Astrocyte (in vitro differentiated cells and primary cell): Measurements from ENCODE around the gene MDFI. TPM values are rescaled to one million over a fixed set of nuclear protein-coding genes. Genes with fewer than 3 reads are reported as not detected.

Experiments used
- DNase-seq: peaks from one replicate; pipeline ENCODE4 v3.0.0-alpha.2; 2010; ENCODE audit warnings: low read depth
- FAIRE-seq: peaks from 2 replicates; lab custom pipeline; 2011; peaks lifted over from hg19 to GRCh38; lab: Jason Lieb, UNC
- H2AFZ ChIP-seq: 2 replicates; pipeline ENCODE4 v1.6.0; 2012; ENCODE audit warnings: low read depth, low read length, inconsistent platforms
- H3K27ac ChIP-seq: 2 replicates; pipeline ENCODE4 v1.5.1; 2011; ENCODE audit warnings: low read depth, low read length, inconsistent platforms
- H3K27me3 ChIP-seq: 2 replicates; pipeline ENCODE4 v1.6.0; 2011; ENCODE audit warnings: low read length, inconsistent platforms; ENCODE audit not compliant: insufficient read depth
- H3K36me3 ChIP-seq: 2 replicates; pipeline ENCODE4 v1.5.1; 2011; ENCODE audit warnings: low read length, inconsistent platforms; ENCODE audit not compliant: insufficient read depth
- H3K4me1 ChIP-seq: 2 replicates; pipeline ENCODE4 v1.5.1; 2011; ENCODE audit warnings: low read length, inconsistent platforms; ENCODE audit not compliant: insufficient read depth
- H3K4me2 ChIP-seq: 2 replicates; pipeline ENCODE4 v1.6.0; 2012; ENCODE audit warnings: low read length, inconsistent platforms
- H3K4me3 ChIP-seq: 2 replicates; pipeline ENCODE4 v1.5.1; 2011; ENCODE audit warnings: low read depth, mild to moderate bottlenecking, low read length, inconsistent platforms; ENCODE audit not compliant: insufficient read depth
- H3K79me2 ChIP-seq: 2 replicates; pipeline ENCODE4 v1.6.0; 2012; ENCODE audit warnings: mild to moderate bottlenecking, low read length, inconsistent platforms; ENCODE audit not compliant: insufficient read depth
- H3K9ac ChIP-seq: 2 replicates; pipeline ENCODE4 v1.6.0; 2012; ENCODE audit warnings: mild to moderate bottlenecking, low read length, inconsistent platforms
- H3K9me3 ChIP-seq: 2 replicates; pipeline ENCODE4 v1.5.1; 2012; ENCODE audit warnings: low read depth, mild to moderate bottlenecking, low read length, inconsistent platforms; ENCODE audit not compliant: insufficient read depth
- H4K20me1 ChIP-seq: 2 replicates; pipeline ENCODE4 v1.6.0; 2012; ENCODE audit warnings: low read length, inconsistent platforms; ENCODE audit not compliant: insufficient read depth
- H3K27ac Mint-ChIP-seq: one replicate; pipeline ENCODE4 v1.8.0; 2021; ENCODE audit warnings: mild to moderate bottlenecking, mixed read lengths; ENCODE audit not compliant: unreplicated experiment
- H3K27me3 Mint-ChIP-seq: one replicate; pipeline ENCODE4 v1.8.0; 2021; ENCODE audit warnings: low read depth, mixed read lengths; ENCODE audit not compliant: unreplicated experiment
- H3K36me3 Mint-ChIP-seq: one replicate; pipeline ENCODE4 v1.8.0; 2021; ENCODE audit warnings: low read depth, mixed read lengths; ENCODE audit not compliant: unreplicated experiment
- H3K4me1 Mint-ChIP-seq: one replicate; pipeline ENCODE4 v1.8.0; 2021; ENCODE audit warnings: low read depth, mixed read lengths; ENCODE audit not compliant: unreplicated experiment
- H3K4me3 Mint-ChIP-seq: one replicate; pipeline ENCODE4 v1.8.0; 2021; ENCODE audit warnings: mild to moderate bottlenecking, moderate library complexity, mixed read lengths; ENCODE audit not compliant: unreplicated experiment
- H3K9me3 Mint-ChIP-seq: one replicate; pipeline ENCODE4 v1.8.0; 2021; ENCODE audit warnings: mild to moderate bottlenecking, mixed read lengths; ENCODE audit not compliant: unreplicated experiment
- EZH2 ChIP-seq: IDR thresholded peaks from 2 replicates; pipeline ENCODE4 v1.6.1; 2012; ENCODE audit warnings: mild to moderate bottlenecking, low read length, inconsistent platforms; ENCODE audit not compliant: insufficient read depth
- total RNA-seq: library from RNA; stranded (reverse); gene quantifications from 2 replicates; pipeline ENCODE4 v1.2.1, GENCODE V29; 2021
- TF ChIP-seq, protein P1 (sequence below): IDR thresholded peaks from 2 replicates; pipeline ENCODE4 v1.5.1; 2011; ENCODE audit warnings: low read depth, mild to moderate bottlenecking, inconsistent platforms, low read length, moderate library complexity; ENCODE audit not compliant: insufficient read depth

MDFI gene
- total RNA-seq, 1 donor from 2014 or later, result 144 TPM

DNA sequence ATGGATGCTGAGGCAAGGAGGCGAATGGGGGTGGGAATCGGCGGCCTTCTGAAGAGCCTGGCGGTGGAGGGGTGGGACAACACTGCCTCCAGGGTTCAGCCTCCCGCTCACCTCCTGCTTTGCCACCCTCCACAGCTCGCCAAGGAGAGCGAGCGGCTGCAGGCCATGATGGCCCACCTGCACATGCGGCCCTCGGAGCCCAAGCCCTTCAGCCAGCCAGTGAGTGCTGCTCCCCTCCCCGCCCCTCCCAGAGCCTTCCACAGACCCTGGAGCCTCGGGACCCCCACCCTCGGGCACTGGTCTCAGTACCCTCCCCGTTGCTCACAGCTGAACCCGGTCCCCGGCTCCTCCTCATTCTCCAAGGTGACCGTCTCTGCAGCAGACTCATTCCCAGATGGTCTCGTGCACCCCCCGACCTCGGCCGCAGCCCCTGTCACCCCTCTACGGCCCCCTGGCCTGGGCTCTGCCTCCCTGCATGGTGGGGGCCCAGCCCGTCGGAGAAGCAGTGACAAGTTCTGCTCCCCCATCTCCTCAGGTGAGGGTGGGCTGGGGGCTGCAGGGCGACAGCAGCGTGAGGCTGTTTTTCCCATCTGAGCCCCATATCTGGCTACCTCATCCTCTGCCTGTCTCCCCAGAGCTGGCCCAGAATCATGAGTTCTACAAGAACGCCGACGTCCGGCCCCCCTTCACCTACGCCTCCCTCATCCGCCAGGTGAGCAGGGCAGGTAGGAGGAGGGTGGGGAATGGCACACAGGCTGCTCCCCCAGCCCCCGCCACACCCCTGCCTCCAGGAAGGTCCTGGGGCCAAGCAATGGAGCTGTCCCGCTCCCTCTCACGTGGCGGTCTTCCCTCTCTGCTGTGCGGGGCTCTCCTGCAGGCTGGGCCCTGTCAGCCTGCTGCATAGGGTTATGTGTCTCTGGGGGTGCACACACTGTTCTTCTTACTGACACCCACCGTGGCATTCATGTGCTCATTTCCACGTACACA lies 48.3 kb upstream of the MDFI start:
- Mint-ChIP-seq H3K36me3 (peaks cover 29% of the 10 kb centered on the region), H3K27ac (no peak overlapping the region), H3K4me1 (peaks cover 6% of the 10 kb centered on the region), H3K27me3 (peaks cover 2% of the 10 kb centered on the region), H3K4me3 (no peak overlapping the region), H3K9me3 (peaks cover 5% of the 10 kb centered on the region)
- no peak overlapping the region for H3K27ac ChIP-seq
- no peaks in the 10 kb centered on the region for H3K27me3 ChIP-seq
- no peaks in the 10 kb centered on the region for H3K4me1 ChIP-seq
- H3K9ac ChIP-seq, result no peak overlapping the region
- H3K4me3 ChIP-seq, result no peak overlapping the region
- H4K20me1 ChIP-seq, result peaks cover 14% of the 10 kb centered on the region
- TF ChIP-seq EZH2, result no peak
- TF ChIP-seq, protein P1, sequence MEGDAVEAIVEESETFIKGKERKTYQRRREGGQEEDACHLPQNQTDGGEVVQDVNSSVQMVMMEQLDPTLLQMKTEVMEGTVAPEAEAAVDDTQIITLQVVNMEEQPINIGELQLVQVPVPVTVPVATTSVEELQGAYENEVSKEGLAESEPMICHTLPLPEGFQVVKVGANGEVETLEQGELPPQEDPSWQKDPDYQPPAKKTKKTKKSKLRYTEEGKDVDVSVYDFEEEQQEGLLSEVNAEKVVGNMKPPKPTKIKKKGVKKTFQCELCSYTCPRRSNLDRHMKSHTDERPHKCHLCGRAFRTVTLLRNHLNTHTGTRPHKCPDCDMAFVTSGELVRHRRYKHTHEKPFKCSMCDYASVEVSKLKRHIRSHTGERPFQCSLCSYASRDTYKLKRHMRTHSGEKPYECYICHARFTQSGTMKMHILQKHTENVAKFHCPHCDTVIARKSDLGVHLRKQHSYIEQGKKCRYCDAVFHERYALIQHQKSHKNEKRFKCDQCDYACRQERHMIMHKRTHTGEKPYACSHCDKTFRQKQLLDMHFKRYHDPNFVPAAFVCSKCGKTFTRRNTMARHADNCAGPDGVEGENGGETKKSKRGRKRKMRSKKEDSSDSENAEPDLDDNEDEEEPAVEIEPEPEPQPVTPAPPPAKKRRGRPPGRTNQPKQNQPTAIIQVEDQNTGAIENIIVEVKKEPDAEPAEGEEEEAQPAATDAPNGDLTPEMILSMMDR, result no peak
- DNase-seq (no peak), FAIRE-seq (no peak)
- peaks cover 2% of the 10 kb centered on the region for H3K36me3 ChIP-seq
- H3K79me2 ChIP-seq, result no peaks in the 10 kb centered on the region
- H2AFZ ChIP-seq, result no peak overlapping the region
- H3K4me2 ChIP-seq, result no peak overlapping the region
- no peaks in the 10 kb centered on the region for H3K9me3 ChIP-seq

DNA sequence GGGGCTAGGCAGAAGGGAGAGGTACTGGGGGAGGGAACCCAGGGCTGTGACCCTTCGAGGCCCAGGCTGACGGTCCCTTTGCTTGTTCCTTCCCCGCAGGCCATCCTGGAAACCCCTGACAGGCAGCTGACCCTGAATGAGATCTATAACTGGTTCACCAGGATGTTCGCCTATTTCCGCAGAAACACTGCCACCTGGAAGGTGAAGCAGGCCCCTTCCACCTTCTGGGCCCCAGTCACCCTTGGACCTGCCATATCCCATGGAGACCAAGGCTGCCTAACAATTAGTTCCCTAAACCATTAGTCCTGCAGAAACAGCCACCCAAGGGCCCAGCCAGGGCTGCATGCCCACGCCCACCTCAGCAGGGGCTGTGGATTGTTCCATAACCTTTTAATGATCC lies 47.1 kb upstream of the MDFI start:
- Histone ChIP-seq H3K9ac (no peak overlapping the region), H3K9me3 (no peaks in the 10 kb centered on the region), H3K27me3 (no peaks in the 10 kb centered on the region), H3K4me2 (no peak overlapping the region), H3K79me2 (no peaks in the 10 kb centered on the region), H3K4me1 (no peaks in the 10 kb centered on the region), H2AFZ (no peak overlapping the region), H3K27ac (no peak overlapping the region), H4K20me1 (peaks cover 9% of the 10 kb centered on the region), H3K36me3 (peaks cover 2% of the 10 kb centered on the region), H3K4me3 (no peak overlapping the region)
- H3K4me1 Mint-ChIP-seq, result peaks cover 4% of the 10 kb centered on the region
- H3K27ac Mint-ChIP-seq, result no peak overlapping the region
- no peak overlapping the region for H3K4me3 Mint-ChIP-seq
- peaks cover 3% of the 10 kb centered on the region for H3K9me3 Mint-ChIP-seq
- DNase-seq (no peak), FAIRE-seq (no peak)
- H3K36me3 Mint-ChIP-seq, result peaks cover 25% of the 10 kb centered on the region
- H3K27me3 Mint-ChIP-seq, result peaks cover 2% of the 10 kb centered on the region
- TF ChIP-seq, protein P1, result no peak
- no peak for TF ChIP-seq EZH2
